ENCODE data around the gene TRIL.

DNA sequence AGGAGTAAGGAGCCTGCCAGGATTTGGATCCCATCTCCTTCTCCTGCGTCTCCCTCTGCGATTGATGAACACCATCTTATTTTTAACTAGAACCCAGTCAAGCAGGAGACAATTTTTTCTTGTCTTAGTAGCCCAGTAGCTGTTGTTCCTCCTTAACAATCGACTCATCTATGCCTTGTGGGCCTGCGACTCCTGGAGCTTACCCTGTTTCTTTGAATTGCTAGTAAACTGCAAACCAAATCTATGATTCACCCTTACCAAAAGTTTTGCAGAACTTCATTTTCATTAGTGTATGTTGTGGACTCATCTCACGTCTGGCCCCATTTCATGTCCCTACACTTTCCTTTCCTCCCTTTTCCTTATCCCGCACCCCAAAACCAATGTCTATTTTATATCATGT, 37.7 kb downstream of the TRIL start:
- TF ChIP-seq ZNF143 (CRISPR knock-in tag; IDR thresholded peaks at IDR 0.05) (no peak), ZNF552 (CRISPR knock-in tag; IDR thresholded peaks at IDR 0.05; ENCODE audit: borderline replicate concordance) (no peak), NR3C1 (CRISPR knock-in tag; IDR thresholded peaks at IDR 0.05) (no peak), ATF2 (CRISPR knock-in tag; IDR thresholded peaks at IDR 0.05) (no peak), GABPA (IDR thresholded peaks at IDR 0.05; ENCODE audit: low read depth, low read length) (no peak), GABPA (CRISPR knock-in tag; IDR thresholded peaks at IDR 0.05; ENCODE audit: low read depth) (no peak), SP2 (CRISPR knock-in tag; IDR thresholded peaks at IDR 0.05) (no peak), ZEB1 (IDR thresholded peaks at IDR 0.05; ENCODE audit: insufficient replicate concordance, low read depth) (no peak), TARDBP (CRISPR knock-in tag; IDR thresholded peaks at IDR 0.05) (no peak), ZNF670 (CRISPR knock-in tag; IDR thresholded peaks at IDR 0.05; ENCODE audit: borderline replicate concordance) (no peak), DPF2 (CRISPR knock-in tag; IDR thresholded peaks at IDR 0.05; ENCODE audit: borderline replicate concordance, low read depth) (no peak)
- TF ChIP-seq, protein P1, sequence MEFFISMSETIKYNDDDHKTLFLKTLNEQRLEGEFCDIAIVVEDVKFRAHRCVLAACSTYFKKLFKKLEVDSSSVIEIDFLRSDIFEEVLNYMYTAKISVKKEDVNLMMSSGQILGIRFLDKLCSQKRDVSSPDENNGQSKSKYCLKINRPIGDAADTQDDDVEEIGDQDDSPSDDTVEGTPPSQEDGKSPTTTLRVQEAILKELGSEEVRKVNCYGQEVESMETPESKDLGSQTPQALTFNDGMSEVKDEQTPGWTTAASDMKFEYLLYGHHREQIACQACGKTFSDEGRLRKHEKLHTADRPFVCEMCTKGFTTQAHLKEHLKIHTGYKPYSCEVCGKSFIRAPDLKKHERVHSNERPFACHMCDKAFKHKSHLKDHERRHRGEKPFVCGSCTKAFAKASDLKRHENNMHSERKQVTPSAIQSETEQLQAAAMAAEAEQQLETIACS (CRISPR knock-in tag; IDR thresholded peaks at IDR 0.05) = no peak

Measured in HepG2 (cell line).